K562 (cell line): ENCODE measurements around the gene RUNX1. TPM values are rescaled to one million over a fixed set of nuclear protein-coding genes. Genes with fewer than 3 reads are reported as not detected.

ENCODE experiments used
- ATAC-seq: fragments of 200-7000 bp; cut with Tn5 transposase; 3 replicates; pipeline ENCODE4 v1.9.1; 2020; ENCODE audit warnings: moderate library complexity
- BruUV-seq: library from RNA; stranded (reverse); fragments of 400-500 nt; replicated peaks from 2 replicates; lab custom pipeline; 2021; lab: Mats Ljungman, UMichigan
- CTCF ChIA-PET: fragments of 300-600 bp; formaldehyde crosslinking; extraction: SDS; loops from one replicate; lab custom pipeline; 2021; ENCODE audit warnings: low intra/inter-chr PET ratio; lab: Yijun Ruan, JAX
- POLR2A ChIA-PET: fragments of 300-600, 350-650 bp; sonication (Branson Sonifier 250); formaldehyde crosslinking; extraction: SDS; loops from one replicate; lab custom pipeline; 2021; ENCODE audit warnings: antibody characterized with exemption, inconsistent platforms; lab: Yijun Ruan, JAX
- DNase-seq, 4 experiments: peaks; one replicate each; pipeline versions ENCODE4 v3.0.0 to v3.0.0-alpha.2; 2011 to 2018; ENCODE audit warnings: low spot score in 3 of 4, mixed read lengths in 3 of 4; ENCODE audit errors: extremely low read depth in 1 of 4
- FAIRE-seq: peaks from 2 replicates; lab custom pipeline; 2011; peaks lifted over from hg19 to GRCh38; lab: Jason Lieb, UNC
- H2AFZ ChIP-seq: 2 replicates; pipeline ENCODE4 v1.6.0; 2011; ENCODE audit warnings: low read depth, low read length, control low read depth, inconsistent platforms
- H3K27ac ChIP-seq: fragments of 200-600 bp; 3 replicates; pipeline ENCODE4 v1.8.0; 2011; ENCODE audit warnings: low read depth, mild to moderate bottlenecking, control low read depth, inconsistent platforms, low read length, moderate library complexity, mixed read lengths; ENCODE audit errors: extremely low read depth
- H3K27me3 ChIP-seq, 2 experiments: fragments of 300-600 bp in 1 of 2; 2 replicates in 1 of 2; 3 replicates in 1 of 2; pipeline versions ENCODE4 v1.6.0 to v1.8.0; 2011; ENCODE audit warnings: inconsistent platforms in 2 of 2, low read length in 2 of 2, mild to moderate bottlenecking in 1 of 2, mixed read lengths in 1 of 2, moderate library complexity in 1 of 2; ENCODE audit not compliant: control insufficient read depth in 2 of 2, insufficient read depth in 2 of 2
- H3K36me3 ChIP-seq: fragments of 300-600 bp; 3 replicates; pipeline ENCODE4 v1.8.0; 2011; ENCODE audit warnings: mild to moderate bottlenecking, low read length, inconsistent platforms; ENCODE audit not compliant: control insufficient read depth, insufficient read depth
- H3K4me1 ChIP-seq, 2 experiments: fragments of 200-600 bp in 1 of 2; replicated peaks in 1 of 2; 2 replicates in 1 of 2; 3 replicates in 1 of 2; pipeline versions ENCODE4 v1.5.1 to v1.8.0; 2011; ENCODE audit warnings: inconsistent platforms in 2 of 2, low read length in 2 of 2, mild to moderate bottlenecking in 1 of 2, mixed read lengths in 1 of 2, moderate library complexity in 1 of 2; ENCODE audit not compliant: control insufficient read depth in 2 of 2, insufficient read depth in 2 of 2
- H3K4me2 ChIP-seq: 2 replicates; pipeline ENCODE4 v1.6.1; 2011; ENCODE audit warnings: low read length, control low read depth, inconsistent platforms, mixed read lengths; ENCODE audit not compliant: insufficient read depth
- H3K4me3 ChIP-seq: fragments of 200-600 bp; sonication (generic), shearing (Covaris generic); 2 replicates; pipeline ENCODE4 v1.5.1; 2016; ENCODE audit warnings: control low read depth, inconsistent platforms
- H3K79me2 ChIP-seq: fragments of 200-600 bp; 3 replicates; pipeline ENCODE4 v1.8.0; 2011; ENCODE audit warnings: low read length, inconsistent platforms; ENCODE audit not compliant: control insufficient read depth, insufficient read depth
- H3K9ac ChIP-seq, 2 experiments: 2 replicates each; pipeline versions ENCODE4 v1.6.0 to v1.6.1; 2011; ENCODE audit warnings: low read depth in 2 of 2, low read length in 2 of 2, control low read depth in 1 of 2, inconsistent platforms in 1 of 2, mild to moderate bottlenecking in 1 of 2, mixed read lengths in 1 of 2; ENCODE audit not compliant: insufficient read depth in 1 of 2
- H3K9me1 ChIP-seq: one replicate; pipeline ENCODE4 v1.6.0; 2011; ENCODE audit warnings: inconsistent platforms, mild to moderate bottlenecking, low read length, moderate library complexity; ENCODE audit not compliant: control insufficient read depth, insufficient read depth
- H3K9me3 ChIP-seq: replicated peaks from 2 replicates; pipeline ENCODE4 v1.5.1; 2011; ENCODE audit warnings: low read depth, low read length, inconsistent platforms; ENCODE audit not compliant: control insufficient read depth, insufficient read depth
- H4K20me1 ChIP-seq: replicated peaks from 2 replicates; pipeline ENCODE4 v1.6.1; 2011; ENCODE audit warnings: low read length, inconsistent platforms, mixed read lengths; ENCODE audit not compliant: control insufficient read depth, insufficient read depth
- BRCA1 ChIP-seq, 2 experiments: fragments of 450-650 bp in 1 of 2; sonication (generic) in 1 of 2; formaldehyde crosslinking in 1 of 2; IDR thresholded peaks; 2 replicates each; pipeline versions ENCODE4 v1.5.0 to v1.6.1; 2017 to 2020; ENCODE audit warnings: mild to moderate bottlenecking in 1 of 2, missing genetic modification reagents in 1 of 2
- CBFA2T2 ChIP-seq: fragments of 450-650 bp; conservative IDR thresholded peaks from 2 replicates; pipeline ENCODE4 v1.6.1; 2017; ENCODE audit warnings: mild to moderate bottlenecking
- CBFA2T3 ChIP-seq: fragments of 450-650 bp; IDR thresholded peaks from 2 replicates; pipeline ENCODE4 v1.6.1; 2017
- ETS2 ChIP-seq: IDR thresholded peaks from 2 replicates; pipeline ENCODE4 v1.6.1; 2016; ENCODE audit warnings: borderline replicate concordance, missing genetic modification characterization, mild to moderate bottlenecking, moderate library complexity, missing compliant biosample characterization; ENCODE audit not compliant: poor library complexity, severe bottlenecking
- KDM1A ChIP-seq, 2 experiments: fragments of 450-650 bp; IDR thresholded peaks; 2 replicates each; pipeline ENCODE4 v1.6.1; 2016; ENCODE audit warnings: mild to moderate bottlenecking in 2 of 2
- NCOA6 ChIP-seq: fragments of 450-650 bp; IDR thresholded peaks from 2 replicates; pipeline ENCODE4 v1.6.1; 2017; ENCODE audit warnings: mild to moderate bottlenecking
- NFIC ChIP-seq: fragments of 450-650 bp; IDR thresholded peaks from 2 replicates; pipeline ENCODE4 v1.6.1; 2017; ENCODE audit warnings: mild to moderate bottlenecking, inconsistent platforms
- PKNOX1 ChIP-seq: fragments of 450-650 bp; IDR thresholded peaks from 2 replicates; pipeline ENCODE4 v1.6.1; 2016
- PRMT5 ChIP-seq: sonication (generic); formaldehyde crosslinking; IDR thresholded peaks from 2 replicates; pipeline ENCODE4 v1.5.0; 2020; ENCODE audit warnings: missing genetic modification reagents
- RAD51 ChIP-seq: fragments of 450-650 bp; IDR thresholded peaks from 2 replicates; pipeline ENCODE4 v1.7.1; 2016; ENCODE audit warnings: low read depth, mild to moderate bottlenecking, borderline replicate concordance
- RBM22 ChIP-seq: fragments of 200-400 bp; formaldehyde crosslinking; IDR thresholded peaks from 2 replicates; pipeline ENCODE4 v1.6.1; 2018; ENCODE audit warnings: low read length, low read depth; ENCODE audit not compliant: poor library complexity, severe bottlenecking
- RCOR1 ChIP-seq, 2 experiments: IDR thresholded peaks; 2 replicates each; pipeline ENCODE4 v1.6.1; 2012; ENCODE audit warnings: low read depth in 2 of 2, low read length in 2 of 2, borderline replicate concordance in 1 of 2, improper control_type of control experiment in 1 of 2
- RFX5 ChIP-seq: IDR thresholded peaks from 2 replicates; pipeline ENCODE4 v1.6.1; 2011; ENCODE audit warnings: low read depth, mild to moderate bottlenecking, improper control_type of control experiment, low read length
- RNF2 ChIP-seq: sonication (generic); IDR thresholded peaks from 2 replicates; pipeline ENCODE4 v1.6.1; 2016
- SIN3B ChIP-seq: fragments of 450-650 bp; IDR thresholded peaks from 2 replicates; pipeline ENCODE4 v1.6.1; 2017; ENCODE audit warnings: low read depth, mild to moderate bottlenecking, moderate library complexity
- SMARCB1 ChIP-seq: IDR thresholded peaks from 2 replicates; pipeline ENCODE4 v1.6.1; 2011; ENCODE audit warnings: improper control_type of control experiment, low read depth; ENCODE audit not compliant: insufficient read length
- STAT5B ChIP-seq: fragments of 250-450 bp; sonication (Bioruptor Pico); IDR thresholded peaks from 2 replicates; pipeline ENCODE4 v1.8.0; 2021; ENCODE audit warnings: mild to moderate bottlenecking, inconsistent platforms
- TARDBP ChIP-seq: fragments of 450-650 bp; IDR thresholded peaks from 2 replicates; pipeline ENCODE4 v1.6.1; 2016
- TGIF2 ChIP-seq: sonication (generic); formaldehyde crosslinking; IDR thresholded peaks from 2 replicates; pipeline ENCODE4 v1.8.1; 2022; ENCODE audit warnings: mild to moderate bottlenecking, missing genetic modification reagents, moderate library complexity
- XRCC4 ChIP-seq: IDR thresholded peaks from one replicate; pipeline ENCODE4 v1.6.1; 2011; ENCODE audit not compliant: insufficient read depth, insufficient read length; ENCODE audit errors: extremely low read depth
- ZHX1 ChIP-seq: fragments of 150-350 bp; conservative IDR thresholded peaks from 2 replicates; pipeline ENCODE4 v1.6.1; 2014; ENCODE audit warnings: low read length
- ZNF134 ChIP-seq: fragments of 250-450 bp; sonication (Bioruptor Pico); conservative IDR thresholded peaks from 2 replicates; pipeline ENCODE4 v1.4.0; 2020
- ZNF324 ChIP-seq: fragments of 250-450 bp; sonication (Bioruptor Pico); IDR thresholded peaks from 2 replicates; pipeline ENCODE4 v1.4.0; 2020; ENCODE audit warnings: mild to moderate bottlenecking
- ZNF77 ChIP-seq: fragments of 250-450 bp; sonication (Bioruptor Pico); IDR thresholded peaks from 2 replicates; pipeline ENCODE4 v1.5.0; 2020
- WGBS: fragments of 100-300 bp; shearing (Covaris generic); methylation state at CpG from one replicate; pipeline ENCODE4 v1.1.6; 2016; ENCODE audit warnings: low coverage, mixed read lengths; ENCODE audit not compliant: insufficient coverage; ENCODE audit errors: missing lambda C conversion rate; 5-methylcytosine and 5-hydroxymethylcytosine counted together
- in situ Hi-C: fragments of 300-500 bp; cut with MboI; formaldehyde crosslinking; loops from 4 replicates; pipeline ENCODE4 v1.15.0; 2018; ENCODE audit warnings: inconsistent platforms, mixed read lengths
- intact Hi-C: fragments of 100-400 bp; cut with micrococcal nuclease; formaldehyde crosslinking; loops from 2 replicates; pipeline ENCODE4 v1.14.2; 2022
- polyA plus RNA-seq, 8 experiments: library from polyadenylated mRNA; depleted of rRNA in 4 of 8; stranded (reverse) in 5 of 8; unstranded in 3 of 8; fragments of >200 nt; fragmentation: Nextera tagmentation in 2 of 8; fragmentation: Illumina TruSeq in 1 of 8; extraction: Ambion mirVana in 2 of 8; extraction: Trizol in 1 of 8; gene quantifications; 2 replicates each; pipeline versions ENCODE4 v1.2.1 to v1.2.3, GENCODE V29; 2011 to 2014; ENCODE audit warnings: inconsistent platforms in 1 of 8, missing spikeins in 1 of 8
- total RNA-seq, 7 experiments: library from RNA; depleted of rRNA in 6 of 7; stranded (reverse); fragments of >200 nt in 6 of 7; fragmentation: Illumina TruSeq in 2 of 7; extraction: Trizol in 2 of 7; gene quantifications; 2 replicates each; pipeline versions ENCODE4 v1.2.1 to v1.2.3, GENCODE V29; 2011 to 2021; ENCODE audit warnings: low replicate concordance in 1 of 7

Gene RUNX1
- total and polyA plus RNA-seq, 9 of the 15 experiments (the other 6 are each of a cell fraction or from before 2014, with no cell fraction given), result 2.2 to 68.6 (median 17.8) TPM

GRCh38 chr21:35044128-35044527, 5.0 kb downstream of the RUNX1 start:
- intact Hi-C loops, result no loop called here
- peaks cover 34% of the 10 kb centered on the region for H3K79me2 ChIP-seq
- ATAC-seq, result no peak
- CTCF ChIA-PET, result no interaction called here
- H3K36me3 ChIP-seq, result peaks cover 5% of the 10 kb centered on the region; the same call in 1 of the 3 replicates
- H3K9me3 ChIP-seq, result no peaks in the 10 kb centered on the region
- DNase-seq, result no peak
- WGBS, result 15% methylated on average over 3 of the region's 3 CpGs
- H3K4me3 ChIP-seq, result no peak overlapping the region
- no peaks in the 10 kb centered on the region for H4K20me1 ChIP-seq
- no peak overlapping the region for H2AFZ ChIP-seq
- in situ Hi-C loops, result no loop called here
- POLR2A ChIA-PET, result interaction anchor here (1.5 kb wide), 1 partner anchor 156 kb away, joined by 5 read pairs; no protein-coding TSS in a partner anchor
- no peaks in the 10 kb centered on the region for H3K9me1 ChIP-seq
- BruUV-seq, result no TSS peak
- FAIRE-seq, result no peak
- H3K4me1 ChIP-seq, result peaks cover 7 to 29% of the 10 kb centered on the region in 2 experiments
- no peak overlapping the region for H3K27ac ChIP-seq
- H3K27me3 ChIP-seq, result no peaks in the 10 kb centered on the region; a peak in 1 of 5 replicates
- H3K9ac ChIP-seq, result peak overlapping the region in 1 of 2 experiments; percentile 70; a peak in 1 of 4 replicates
- no peak overlapping the region for H3K4me2 ChIP-seq
- TF ChIP-seq RNF2, result no peak
- no peak for TF ChIP-seq NCOA6
- TF ChIP-seq ZHX1, result no peak
- TF ChIP-seq CBFA2T2, result 0 out of 2 replicates have a peak, but pooled peaks have one; percentile 31
- TF ChIP-seq KDM1A (IDR thresholded peaks at IDR 0.05), result peak; percentile 62 to 73; a peak in 3 of 4 replicates
- TF ChIP-seq XRCC4, result no peak
- no peak for TF ChIP-seq NFIC
- no peak for TF ChIP-seq SMARCB1
- TF ChIP-seq PRMT5 (CRISPR knock-in tag), result no peak
- TF ChIP-seq RAD51, result no peak
- TF ChIP-seq SIN3B, result no peak
- peak; percentile 65 for TF ChIP-seq CBFA2T3
- no peak for TF ChIP-seq BRCA1 (IDR thresholded peaks at IDR 0.05)
- TF ChIP-seq BRCA1 (CRISPR knock-in tag; IDR thresholded peaks at IDR 0.05), result no peak
- TF ChIP-seq TARDBP, result no peak
- TF ChIP-seq STAT5B (CRISPR knock-in tag), result no peak
- no peak for TF ChIP-seq ZNF134 (CRISPR knock-in tag)
- no peak for TF ChIP-seq ETS2
- TF ChIP-seq ZNF324 (CRISPR knock-in tag), result no peak
- no peak for TF ChIP-seq ZNF77 (CRISPR knock-in tag)
- TF ChIP-seq RBM22, result no peak
- TF ChIP-seq RFX5, result no peak
- TF ChIP-seq RCOR1 (IDR thresholded peaks at IDR 0.05; ENCODE audit: borderline replicate concordance in 1 of 2, low read depth in 2 of 2, low read length in 2 of 2), result peak in 1 of 2 experiments; percentile 40; a peak in 1 of 4 replicates
- 0 out of 2 replicates have a peak, but pooled peaks have one; percentile 20 for TF ChIP-seq TGIF2 (CRISPR knock-in tag)
- no peak for TF ChIP-seq PKNOX1
